Thoracic aorta (tissue), 2 donors: ENCODE data around the gene ADAMTS8. TPM values are rescaled to one million over a fixed set of nuclear protein-coding genes. Genes with fewer than 3 reads are reported as not detected.

Experiments used
- ATAC-seq: fragments of 150-250 bp; one replicate; pipeline ENCODE4 v1.8.0; 2017; ENCODE audit warnings: low read depth; ENCODE audit not compliant: insufficient number of reproducible peaks, low FRiP score
- DNase-seq: peaks from one replicate; pipeline ENCODE4 v3.0.0-alpha.2; 2020; ENCODE audit warnings: low spot score
- H3K27ac ChIP-seq, 2 donors: fragments of 200-600 bp; sonication (generic); 1 replicate in 1 of 2; 2 replicates in 1 of 2; pipeline ENCODE4 v1.5.1; 2016; ENCODE audit warnings: mild to moderate bottlenecking in 2 of 2, moderate library complexity in 2 of 2
- H3K27me3 ChIP-seq: fragments of 200-600 bp; sonication (generic); replicated peaks from 2 replicates; pipeline ENCODE4 v1.6.0; 2016; ENCODE audit warnings: mild to moderate bottlenecking; ENCODE audit not compliant: insufficient read depth
- H3K36me3 ChIP-seq: fragments of 200-600 bp; sonication (generic); one replicate; pipeline ENCODE4 v1.5.1; 2016
- H3K4me1 ChIP-seq, 2 donors: fragments of 200-600 bp; sonication (generic); 1 replicate in 1 of 2; 2 replicates in 1 of 2; pipeline versions ENCODE4 v1.5.1 to v1.6.0; 2016; ENCODE audit warnings: low read depth in 2 of 2, mild to moderate bottlenecking in 1 of 2; ENCODE audit not compliant: control insufficient read depth in 1 of 2
- H3K4me3 ChIP-seq: fragments of 200-600 bp; sonication (generic); 2 replicates; pipeline ENCODE4 v1.5.1; 2016; ENCODE audit warnings: mild to moderate bottlenecking
- H3K9me3 ChIP-seq: fragments of 200-600 bp; sonication (generic); 2 replicates; pipeline ENCODE4 v1.5.1; 2016
- CTCF ChIP-seq: fragments of 200-600 bp; sonication (generic); IDR thresholded peaks from one replicate; pipeline ENCODE4 v1.5.1; 2019; ENCODE audit warnings: antibody characterized with exemption
- total RNA-seq, 2 donors: library from RNA; depleted of rRNA; stranded (reverse); fragments of >200 nt; gene quantifications; one replicate each; pipeline versions ENCODE4 v1.1.0 to v1.2.3, GENCODE V29; 2016

ADAMTS8 gene
- total RNA-seq, 2 donors from 2014 or later, result 5.3 to 17.6 TPM

GRCh38 chr11:130425156-130425555, 3.3 kb downstream of the ADAMTS8 start:
- no peak overlapping the region for H3K27ac ChIP-seq
- H3K4me3 ChIP-seq, result no peak overlapping the region
- TF ChIP-seq CTCF, result no peak
- peaks cover 4 to 32% of the 10 kb centered on the region in 2 donors for H3K4me1 ChIP-seq
- H3K27me3 ChIP-seq, result no peaks in the 10 kb centered on the region
- ATAC-seq, result no peak
- DNase-seq, result no peak
- H3K9me3 ChIP-seq, result no peaks in the 10 kb centered on the region
- H3K36me3 ChIP-seq, result no peaks in the 10 kb centered on the region

GRCh38 chr11:130424613-130425140, 3.7 kb downstream of the ADAMTS8 start:
- no peak overlapping the region for H3K4me3 ChIP-seq
- H3K27me3 ChIP-seq, result no peaks in the 10 kb centered on the region
- peaks cover 4 to 32% of the 10 kb centered on the region in 2 donors for H3K4me1 ChIP-seq
- H3K36me3 ChIP-seq, result no peaks in the 10 kb centered on the region
- DNase-seq (no peak), ATAC-seq (no peak)
- no peak for TF ChIP-seq CTCF
- no peaks in the 10 kb centered on the region for H3K9me3 ChIP-seq
- no peak overlapping the region for H3K27ac ChIP-seq

- no peaks in the 10 kb centered on the region for H3K36me3 ChIP-seq
- DNase-seq (no peak), ATAC-seq (no peak)
- no peaks in the 10 kb centered on the region for H3K27me3 ChIP-seq
- H3K4me3 ChIP-seq, result no peak overlapping the region
- no peak overlapping the region for H3K27ac ChIP-seq
- no peak for TF ChIP-seq CTCF
- peaks cover 2 to 27% of the 10 kb centered on the region in 2 donors for H3K4me1 ChIP-seq
- H3K9me3 ChIP-seq, result no peaks in the 10 kb centered on the region
Observed at GRCh38 chr11:130423541-130424142, 4.8 kb downstream of the ADAMTS8 start.

GRCh38 chr11:130422251-130422995, 6.0 kb downstream of the ADAMTS8 start:
- no peak for ATAC-seq
- Histone ChIP-seq H3K4me1 (peaks cover 0 to 26% of the 10 kb centered on the region in 2 donors), H3K27ac (no peak overlapping the region), H3K9me3 (no peaks in the 10 kb centered on the region), H3K36me3 (no peaks in the 10 kb centered on the region), H3K4me3 (no peak overlapping the region), H3K27me3 (no peaks in the 10 kb centered on the region)
- no peak for TF ChIP-seq CTCF
- no peak for DNase-seq

GRCh38 chr11:130421697-130422096, 6.7 kb downstream of the ADAMTS8 start:
- ATAC-seq (no peak), DNase-seq (no peak)
- Histone ChIP-seq H3K4me3 (no peak overlapping the region), H3K36me3 (no peaks in the 10 kb centered on the region), H3K27ac (no peak overlapping the region), H3K4me1 (peaks cover 0 to 19% of the 10 kb centered on the region in 2 donors), H3K9me3 (no peaks in the 10 kb centered on the region), H3K27me3 (no peaks in the 10 kb centered on the region)
- no peak for TF ChIP-seq CTCF
